ENCODE data around the gene SNRPF.

The SNRPF gene

DNA sequence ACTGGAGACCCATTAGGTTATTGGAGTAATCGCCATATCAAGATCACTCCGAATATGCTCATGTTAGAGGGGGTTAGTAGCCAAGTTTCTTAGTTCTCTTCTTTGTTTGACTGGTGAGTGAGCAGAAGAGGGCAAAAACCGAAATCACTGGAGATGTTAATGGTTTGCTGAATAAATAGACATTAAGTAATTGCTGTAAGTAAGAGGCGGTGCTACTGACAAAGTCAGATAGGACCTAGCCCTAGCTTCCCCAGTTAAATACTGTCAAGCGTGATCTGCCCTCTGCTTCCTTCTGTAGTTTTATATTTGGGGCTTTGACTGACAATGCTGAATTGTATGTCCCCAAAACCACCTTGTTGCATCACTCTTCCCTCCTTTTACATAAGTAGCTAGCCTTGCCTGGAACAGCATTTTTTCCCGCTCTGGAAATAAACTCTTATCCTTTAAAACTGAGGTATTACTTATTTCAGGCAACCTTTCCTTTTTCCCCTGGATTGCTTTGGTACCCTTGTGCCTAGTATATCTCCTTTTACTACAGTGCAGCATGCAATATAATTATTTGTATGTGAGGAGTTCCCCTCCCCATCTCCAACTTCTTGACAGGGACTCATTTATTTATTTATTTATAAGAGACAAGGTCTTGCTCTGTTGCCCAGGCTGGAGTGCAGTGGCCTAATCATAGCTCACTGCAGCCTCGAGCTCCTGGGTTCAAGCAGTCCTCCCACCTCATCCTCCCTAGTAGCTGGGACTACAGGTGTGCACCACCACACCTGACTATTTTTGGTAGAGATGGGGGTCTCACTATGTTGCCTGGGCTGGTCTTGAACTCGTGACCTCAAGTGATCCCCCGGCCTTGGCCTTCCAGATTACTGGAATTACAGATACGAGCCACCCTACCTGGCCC lies 1.4 kb downstream of the SNRPF start:
- no peak for DNase-seq

DNA sequence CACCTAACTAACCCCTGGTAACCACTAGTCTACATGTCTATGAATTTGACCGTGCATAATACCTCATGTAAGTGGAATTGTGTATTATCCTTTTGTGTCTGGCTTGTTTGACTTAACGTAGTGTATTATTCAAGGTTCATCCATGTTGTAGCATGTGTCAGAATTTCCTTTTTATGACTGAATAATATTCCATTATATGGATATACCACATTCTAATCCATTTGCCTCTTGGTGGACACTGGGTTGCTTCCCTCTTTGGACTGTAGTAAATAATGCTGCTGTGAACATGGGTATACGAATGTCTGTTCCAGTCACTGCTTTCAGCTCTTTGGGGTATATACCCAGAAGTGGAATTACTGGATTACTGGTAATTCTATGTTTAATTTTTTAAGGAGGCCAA lies 3.3 kb downstream of the SNRPF start:
- no peak for DNase-seq

DNA sequence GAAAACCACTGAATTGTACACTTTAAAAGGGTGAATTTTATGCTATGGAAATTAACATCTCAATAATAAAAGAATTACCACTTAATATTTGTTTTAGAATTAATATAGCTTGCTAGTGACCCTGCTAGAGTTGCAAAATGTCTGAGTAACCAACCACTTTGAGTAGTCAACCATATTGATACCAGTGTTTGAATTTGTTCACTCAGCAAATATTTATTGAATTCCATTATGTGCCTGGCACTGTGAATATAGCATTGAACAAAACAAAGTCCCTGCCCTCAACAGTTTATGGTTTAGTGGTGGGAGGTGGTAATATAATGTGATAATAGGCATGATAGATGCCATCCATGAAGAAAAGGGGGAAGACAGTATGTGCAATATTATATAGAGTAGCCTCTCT lies 4.6 kb downstream of the SNRPF start:
- no peak for DNase-seq

DNA sequence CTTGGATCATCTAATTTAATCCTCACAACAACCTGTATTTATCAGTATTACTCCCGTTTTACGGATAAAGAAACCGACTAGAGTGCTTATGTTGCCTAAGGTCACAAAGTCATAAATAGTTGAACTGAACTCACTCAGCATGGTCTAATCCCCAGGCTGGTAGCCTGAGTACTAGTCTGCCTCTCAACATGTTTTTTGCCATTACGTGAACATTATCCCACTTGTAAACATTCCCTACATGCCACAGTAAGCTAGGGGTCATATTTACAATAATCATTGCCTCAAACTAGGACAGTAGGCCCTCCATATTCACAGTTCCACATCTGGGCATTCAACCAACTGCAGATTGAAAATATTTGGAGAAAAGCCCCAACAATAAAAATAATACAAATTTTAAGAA lies 12.1 kb downstream of the SNRPF start:
- no peak for DNase-seq

DNA sequence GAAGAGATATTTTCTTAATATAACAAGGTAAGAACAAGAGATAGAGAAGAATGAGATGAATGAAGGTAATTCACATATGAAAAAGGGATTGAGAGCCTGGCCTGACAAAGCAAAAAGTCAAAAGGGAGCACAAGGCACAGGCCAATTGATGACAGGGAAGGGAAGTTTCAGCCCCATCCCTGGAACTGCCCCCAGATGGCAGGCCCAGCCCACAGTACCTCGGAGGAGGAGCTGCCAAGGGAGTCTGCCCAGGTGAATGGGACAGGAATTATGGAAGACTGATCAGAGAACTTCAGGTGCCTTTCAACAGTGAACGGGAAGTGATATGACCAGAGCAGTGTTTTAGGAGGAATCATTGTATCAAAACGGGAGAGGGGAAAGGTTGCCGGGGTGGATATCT lies 15.7 kb downstream of the SNRPF start:
- no peak for DNase-seq

DNA sequence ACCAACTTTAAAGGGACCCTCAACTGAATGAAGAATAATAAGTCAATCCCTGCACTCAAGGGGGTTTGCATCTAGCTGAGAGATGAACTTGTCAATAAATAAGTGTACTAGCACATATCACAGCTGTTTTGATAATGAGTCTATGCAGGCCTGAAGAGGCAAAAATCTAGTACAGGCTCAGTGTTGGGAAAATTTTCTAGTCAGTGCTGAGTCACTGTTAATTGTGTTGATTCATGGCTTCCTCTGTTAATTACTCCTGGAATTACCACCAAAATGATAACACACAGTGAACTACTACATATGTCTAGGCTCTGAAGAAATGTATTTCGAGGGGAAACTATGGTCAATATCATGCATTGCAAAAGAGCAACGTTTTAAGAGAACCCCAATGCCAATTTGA lies 18.9 kb downstream of the SNRPF start:
- DNase-seq = no peak

DNA sequence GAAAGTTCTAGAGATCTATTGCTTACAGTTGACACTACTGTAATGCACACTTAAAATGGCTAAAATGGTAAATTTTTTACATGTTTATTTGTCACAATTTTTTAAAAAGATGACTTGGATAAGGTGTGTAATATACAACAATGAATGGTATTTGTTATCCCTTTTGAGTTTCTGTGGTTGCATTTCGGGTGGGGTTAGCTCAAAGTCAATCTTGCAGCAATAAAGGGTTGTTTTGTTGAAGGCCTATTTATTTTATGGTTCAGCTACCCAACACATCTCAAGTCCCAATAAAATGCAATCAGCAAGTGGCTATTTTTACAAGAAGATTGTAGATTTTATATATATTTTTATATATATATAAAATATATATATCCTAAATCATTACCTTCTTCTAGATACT lies 22.1 kb downstream of the SNRPF start:
- no peak for DNase-seq

DNA sequence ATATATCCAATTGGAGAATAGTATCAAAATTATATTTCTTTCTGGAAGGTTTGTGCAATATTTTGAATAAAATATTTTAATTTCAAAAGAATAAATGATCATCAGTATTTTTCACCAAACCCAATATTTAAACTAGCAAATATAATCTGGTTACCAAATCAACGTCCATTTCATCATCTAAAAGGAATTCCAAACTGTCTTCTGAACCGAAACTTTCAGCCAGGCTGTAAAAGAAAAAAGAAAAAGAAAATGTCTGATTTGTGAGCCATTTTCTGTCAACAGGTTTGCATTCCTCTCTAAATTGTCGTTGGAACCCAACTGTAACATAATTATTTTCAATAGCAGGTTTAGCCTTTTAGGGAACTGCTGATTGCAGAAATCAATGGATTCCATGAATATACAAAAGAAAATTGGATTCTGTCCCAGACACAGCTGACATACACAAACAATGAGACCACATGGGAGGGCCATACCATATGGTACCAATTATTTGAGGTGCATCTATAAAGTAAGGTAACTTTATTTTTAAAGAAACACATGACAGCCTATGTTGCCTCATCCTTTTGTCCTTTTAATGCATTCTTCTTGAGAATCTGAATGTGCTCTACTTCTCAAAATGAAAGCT lies 22.7 kb downstream of the SNRPF start:
- DNase-seq = no peak

DNA sequence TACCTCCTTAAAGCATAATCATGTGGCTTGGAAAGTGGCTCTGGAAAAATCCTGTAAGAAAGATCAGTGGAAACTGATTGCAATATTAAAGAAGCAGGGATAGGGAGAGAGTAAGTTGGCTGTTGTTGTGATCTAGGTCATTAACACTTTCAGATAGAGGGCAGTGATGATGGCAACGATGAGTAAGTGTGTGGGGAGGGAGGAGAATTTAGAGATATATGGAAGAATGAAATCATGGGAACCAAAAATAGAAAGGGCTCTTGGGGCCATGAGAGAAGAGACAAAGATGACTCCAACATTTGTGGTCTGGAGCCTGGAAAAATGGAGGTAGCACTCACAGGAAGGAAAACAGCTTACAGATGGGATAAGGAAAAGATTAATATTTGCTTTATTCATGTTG lies 23.3 kb downstream of the SNRPF start:
- no peak for DNase-seq

DNA sequence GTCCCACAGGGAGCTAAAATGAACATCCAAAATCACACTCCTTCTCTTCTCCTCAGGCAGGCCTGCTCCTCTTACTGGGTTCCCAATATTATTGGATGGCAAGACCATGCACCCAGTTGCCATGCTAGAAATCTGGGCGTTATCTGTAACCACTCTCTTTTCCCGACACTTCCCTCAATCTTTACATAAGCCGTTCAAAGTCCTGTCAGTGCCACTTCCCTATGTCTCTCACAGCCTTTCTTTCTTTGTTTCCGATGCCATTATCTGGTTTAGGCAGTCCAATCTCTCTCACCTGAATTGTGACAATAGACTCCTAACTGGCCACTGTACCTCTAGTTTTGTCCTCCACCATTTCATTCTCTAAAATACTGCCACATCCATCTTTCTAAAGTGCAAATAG lies 24.1 kb downstream of the SNRPF start:
- no peak for DNase-seq

DNA sequence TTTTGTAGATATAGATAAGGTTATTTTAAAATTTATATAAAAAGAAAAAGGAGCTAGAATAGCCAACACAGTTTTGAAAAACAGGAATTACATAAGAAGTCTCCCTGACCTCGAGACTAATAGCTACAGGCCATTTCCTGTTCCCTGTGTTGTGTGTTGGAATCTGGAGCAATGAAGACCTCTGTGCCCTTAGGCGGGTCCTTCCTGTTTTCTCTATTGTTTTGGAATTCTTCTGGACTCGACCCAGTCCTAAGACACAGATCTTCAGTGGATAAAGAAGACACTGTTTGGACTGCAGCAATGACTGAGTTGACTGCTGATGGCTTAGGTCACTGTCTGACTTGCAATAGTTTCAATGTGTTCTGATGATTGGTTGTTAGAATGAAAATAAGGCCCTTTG lies 26.2 kb downstream of the SNRPF start:
- DNase-seq = no peak

DNA sequence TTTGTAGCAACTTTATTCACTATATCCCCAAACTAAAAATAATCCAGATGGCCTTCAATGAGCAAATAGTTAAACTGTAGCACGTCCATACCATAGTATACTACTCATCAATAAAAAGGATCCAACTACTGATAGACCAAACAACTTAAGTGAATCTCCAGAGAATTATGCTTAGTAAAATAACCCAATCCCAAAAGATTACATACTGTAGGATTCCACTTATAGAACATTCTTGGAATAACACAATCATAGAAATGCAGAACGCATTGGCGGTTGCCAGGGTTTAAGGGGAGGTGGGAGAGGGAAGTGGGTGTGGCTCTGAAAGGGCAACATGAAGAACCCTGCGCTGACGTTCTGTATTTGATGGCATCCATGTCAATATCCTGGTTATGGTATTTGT lies 28.6 kb downstream of the SNRPF start:
- DNase-seq = no peak

DNA sequence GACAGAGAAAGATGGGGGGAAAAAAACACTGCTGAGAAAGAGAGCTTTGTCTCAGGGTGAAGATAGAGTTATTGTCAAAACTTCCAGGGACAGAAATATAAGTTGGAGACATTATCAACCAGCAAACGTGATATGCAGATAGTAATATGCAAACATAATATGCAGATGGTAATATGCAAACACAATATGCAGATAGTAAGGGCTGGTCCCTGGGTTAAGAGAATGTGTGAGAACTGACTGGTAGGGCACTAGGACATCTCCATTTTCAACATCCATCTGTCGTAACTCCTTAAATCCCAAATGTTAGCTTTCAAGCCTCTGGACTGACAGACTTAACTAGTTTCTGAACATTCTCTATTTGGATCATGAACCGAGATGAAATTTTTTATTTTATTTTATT lies 32.2 kb downstream of the SNRPF start:
- no peak for DNase-seq

DNA sequence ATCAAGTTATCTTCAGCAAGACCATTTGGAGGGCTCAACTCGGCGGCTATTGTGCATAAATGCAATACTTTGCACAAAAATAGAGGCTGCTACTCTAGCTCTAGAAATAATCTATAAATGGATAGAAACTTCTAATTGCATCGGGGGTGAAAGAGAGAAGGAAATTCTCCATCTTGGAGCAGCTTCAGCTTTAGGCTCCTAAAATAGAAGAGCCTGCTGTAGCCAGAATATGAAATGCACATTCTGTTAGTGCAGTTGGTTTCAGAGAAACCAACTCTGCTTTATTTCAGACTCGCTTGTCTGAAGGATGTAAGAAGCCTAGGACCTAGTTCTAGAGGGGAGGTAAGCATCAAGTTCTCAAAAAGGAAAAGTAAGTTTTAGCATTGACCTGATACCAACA lies 38.1 kb downstream of the SNRPF start:
- no peak for DNase-seq

DNA sequence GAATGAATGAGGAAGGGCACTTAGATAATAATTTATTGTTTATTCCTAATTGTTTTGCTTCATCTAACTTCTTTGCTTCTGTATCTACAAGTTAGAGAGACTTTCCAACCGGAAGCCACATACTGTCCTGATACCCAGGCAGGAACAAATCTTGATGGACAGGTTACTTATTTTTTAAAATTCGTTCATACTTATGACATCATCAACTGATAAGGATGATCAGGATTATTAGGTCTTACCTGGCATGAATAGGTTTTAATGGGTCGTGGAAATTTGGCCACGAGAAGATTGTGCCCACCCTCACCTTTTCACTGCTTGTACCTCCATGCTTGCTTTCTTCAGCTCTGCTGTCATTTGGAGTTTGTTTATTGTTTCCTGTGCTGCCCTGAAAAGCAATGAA lies 39.3 kb downstream of the SNRPF start:
- DNase-seq = no peak

DNA sequence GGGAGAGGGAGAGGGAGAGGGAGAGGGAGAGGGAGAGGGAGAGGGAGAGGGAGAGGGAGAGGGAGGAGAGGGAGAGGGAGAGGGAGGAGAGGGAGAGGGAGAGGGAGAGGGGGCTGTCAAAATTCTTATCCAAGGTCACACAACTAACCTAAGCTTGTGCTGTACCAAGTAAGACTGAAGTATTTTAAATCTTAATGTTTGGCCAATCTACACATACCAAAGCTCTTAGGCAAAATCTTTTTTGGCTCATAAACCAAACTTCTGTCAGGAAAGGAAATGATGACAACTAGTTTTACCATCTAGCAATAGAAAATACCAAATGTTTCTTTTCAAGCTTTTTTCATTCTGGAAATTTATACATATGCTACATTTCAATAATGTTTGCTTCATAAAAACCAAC lies 49.8 kb downstream of the SNRPF start:
- DNase-seq = no peak

DNA sequence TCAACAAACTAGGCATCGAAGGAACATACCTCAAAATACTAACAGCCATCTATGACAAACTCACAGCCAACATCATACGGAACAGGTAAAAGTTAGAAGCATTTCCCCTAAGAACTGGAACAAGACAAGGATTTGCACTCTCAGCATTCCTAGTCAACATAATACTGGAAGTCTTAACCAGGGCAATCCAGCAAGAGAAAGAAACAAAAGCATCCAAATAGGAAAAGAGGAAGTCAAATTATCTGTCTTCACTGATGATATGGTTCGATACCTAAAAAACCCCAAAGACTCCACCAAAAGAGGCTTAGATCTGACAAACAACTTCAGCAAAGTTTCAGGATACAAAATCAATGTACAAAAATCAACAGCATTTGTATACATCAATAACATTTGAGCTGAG lies 51.1 kb downstream of the SNRPF start:
- DNase-seq = no peak

All from central memory CD4-positive, alpha-beta T cell (primary cell).